ENCODE data around the gene RBFA. TPM values are rescaled to one million over a fixed set of nuclear protein-coding genes. Genes with fewer than 3 reads are reported as not detected.

RBFA gene
- total RNA-seq, 1 donor = 22.5 TPM

DNA sequence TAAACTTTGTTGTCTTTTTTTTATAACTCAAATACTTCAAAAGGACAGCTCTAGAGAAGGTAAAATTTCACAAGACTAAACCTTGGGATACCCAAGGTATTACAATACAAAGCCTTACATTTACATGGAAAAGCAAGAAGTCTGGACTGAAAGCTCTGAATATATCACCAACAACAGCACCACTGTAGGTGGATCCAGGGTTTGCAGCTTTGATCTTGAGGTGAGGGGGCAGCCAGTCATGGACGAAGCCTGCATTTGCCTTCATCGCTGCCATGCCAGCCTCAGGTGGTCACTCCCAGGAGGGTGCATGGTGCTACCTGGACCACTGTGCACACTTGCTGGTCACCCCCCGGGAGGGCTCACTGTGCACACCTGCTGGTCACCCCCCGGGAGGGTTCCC is 36.6 kb downstream of the RBFA start:
- no peak for TF ChIP-seq CTCF (IDR thresholded peaks at IDR 0.05; ENCODE audit: insufficient read depth, low read depth, low read length)
- H3K4me3 ChIP-seq (ENCODE audit: low read depth, low read length) = no peak overlapping the region
- no peak for DNase-seq (ENCODE audit: low read depth)

DNA sequence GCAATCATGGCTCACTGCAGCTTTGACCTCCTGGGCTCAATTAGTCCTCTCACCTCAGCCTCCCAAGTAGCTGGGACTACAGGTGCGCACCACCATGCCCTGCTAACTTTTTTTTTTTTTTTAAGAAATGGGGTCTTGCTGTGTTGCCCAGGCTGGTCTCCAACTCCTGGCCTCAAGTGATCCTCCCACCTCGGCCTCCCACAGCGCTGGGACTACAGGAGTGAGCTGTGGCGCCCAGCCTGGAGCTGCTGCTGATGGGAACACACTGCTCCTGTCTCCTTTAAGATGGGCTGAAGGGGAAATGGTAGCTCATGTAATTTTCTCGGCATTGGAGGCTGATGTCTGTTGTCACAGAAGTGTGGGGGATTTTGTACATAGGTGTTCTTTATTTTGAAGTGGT is 39.9 kb downstream of the RBFA start:
- no peak overlapping the region for H3K4me3 ChIP-seq (ENCODE audit: low read depth, low read length)
- no peak for DNase-seq (ENCODE audit: low read depth)
- no peak for TF ChIP-seq CTCF (IDR thresholded peaks at IDR 0.05; ENCODE audit: insufficient read depth, low read depth, low read length)

DNA sequence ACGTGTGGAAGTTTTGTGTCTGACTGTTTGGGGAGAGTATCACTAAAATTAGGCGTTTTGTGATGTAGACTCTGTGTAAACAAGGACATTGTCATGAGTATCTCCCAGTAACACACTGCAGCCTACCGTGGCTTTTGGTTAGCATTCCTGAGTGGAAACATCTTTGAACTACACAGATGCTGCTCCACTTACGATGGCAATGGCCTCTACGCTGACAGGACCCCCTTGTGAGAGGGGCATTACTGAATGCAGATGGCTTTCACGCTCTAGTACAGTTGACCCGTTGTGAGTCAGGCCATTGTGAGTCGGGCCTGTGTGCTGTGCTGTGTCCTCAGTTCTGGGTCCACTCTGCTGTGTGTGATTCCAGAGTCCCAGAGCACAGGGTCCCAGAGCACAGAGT is 40.5 kb downstream of the RBFA start:
- TF ChIP-seq CTCF (IDR thresholded peaks at IDR 0.05; ENCODE audit: insufficient read depth, low read depth, low read length) = no peak
- H3K4me3 ChIP-seq (ENCODE audit: low read depth, low read length) = no peak overlapping the region
- DNase-seq (ENCODE audit: low read depth) = no peak

DNA sequence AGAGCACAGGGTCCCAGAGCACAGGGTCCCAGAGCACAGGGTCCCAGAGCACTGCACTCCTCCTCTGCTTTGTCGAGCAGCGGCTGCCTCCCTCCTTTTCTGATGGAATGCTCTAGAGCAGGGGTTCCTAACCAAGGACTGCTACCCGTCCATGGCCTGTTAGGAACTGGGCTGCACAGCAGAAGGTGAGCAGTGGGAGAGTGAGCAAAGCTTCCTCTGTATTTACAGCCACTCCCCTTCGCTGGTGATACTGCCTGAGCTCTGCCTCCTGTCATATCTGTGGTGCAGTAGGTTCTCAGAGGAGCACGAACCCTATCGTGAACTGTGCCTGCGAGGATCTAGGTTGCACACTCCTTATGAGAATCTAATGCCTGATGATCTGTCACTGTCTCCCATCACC is 41.7 kb downstream of the RBFA start:
- TF ChIP-seq CTCF (IDR thresholded peaks at IDR 0.05; ENCODE audit: insufficient read depth, low read depth, low read length) = no peak

GRCh38 chr18:80076379-80076778 is 42.1 kb downstream of the RBFA start:
- no peak overlapping the region for H3K4me3 ChIP-seq (ENCODE audit: low read depth, low read length)
- no peak for TF ChIP-seq CTCF (IDR thresholded peaks at IDR 0.05; ENCODE audit: insufficient read depth, low read depth, low read length)
- DNase-seq (ENCODE audit: low read depth) = no peak

More for the DNA sequence above, 41.7 kb downstream of the RBFA start:
- DNase-seq (ENCODE audit: low read depth) = no peak
- no peak overlapping the region for H3K4me3 ChIP-seq (ENCODE audit: low read depth, low read length)

- no peak for DNase-seq (ENCODE audit: low read depth)
- no peak overlapping the region for H3K4me3 ChIP-seq (ENCODE audit: low read depth, low read length)
- no peak for TF ChIP-seq CTCF (IDR thresholded peaks at IDR 0.05; ENCODE audit: insufficient read depth, low read depth, low read length)
Measured at GRCh38 chr18:80077873-80078272, 43.6 kb downstream of the RBFA start.

Other genes with a start within 250 kb of the RBFA start
- under 0.01 and 0.64 TPM in 2 replicates for gene KCNG2, start 236.5 kb upstream of the RBFA start, total RNA-seq
- gene SLC66A2, start 82.8 kb upstream of the RBFA start, total RNA-seq = 23.3 and 28.3 TPM in 2 replicates
- 13.5 and 22.0 TPM in 2 replicates for gene HSBP1L1, start 69.8 kb upstream of the RBFA start, total RNA-seq
- 46.6 and 59.9 TPM in 2 replicates for gene TXNL4A, start 45.9 kb upstream of the RBFA start, total RNA-seq
- 23.3 and 24.5 TPM in 2 replicates for gene ADNP2, start 74.8 kb downstream of the RBFA start, total RNA-seq
- 1.7 and 3.5 TPM in 2 replicates for gene PARD6G, start 213.1 kb downstream of the RBFA start, total RNA-seq